ENCODE data around the gene RTN4.
"Not testable (repeated sequence)": the region's sequence is repeated elsewhere in the genome, so short reads cannot be mapped to it uniquely, and the experiment has no call there.

RTN4 gene

GRCh38 chr2:55050100-55050994, at the start of gene RTN4:
Gene RTN4, minus strand, starts transcription at chr2:55050451. Its CDS starts 151 bp downstream, at chr2:55050300.
- peak; percentile 99 for DNase-seq (ENCODE audit: low read depth in 2 of 2)

GRCh38 chr2:55099493-55099877, 49.2 kb upstream of the RTN4 start:
- DNase-seq (ENCODE audit: low read depth in 2 of 2): no peak

GRCh38 chr2:55097461-55098410, 47.5 kb upstream of the RTN4 start:
- DNase-seq (ENCODE audit: low read depth in 2 of 2): no peak

- no peak for DNase-seq (ENCODE audit: low read depth in 2 of 2)
These were observed 46.8 kb upstream of the RTN4 start for GRCh38 chr2:55097082-55097460.

- DNase-seq (ENCODE audit: low read depth in 2 of 2): no peak
These were observed 46.3 kb upstream of the RTN4 start for GRCh38 chr2:55096586-55096985.

GRCh38 chr2:55093381-55093780, 43.1 kb upstream of the RTN4 start:
- no peak for DNase-seq (ENCODE audit: low read depth in 2 of 2)

GRCh38 chr2:55092439-55092838, 42.2 kb upstream of the RTN4 start:
- no peak for DNase-seq (ENCODE audit: low read depth in 2 of 2)

- DNase-seq (ENCODE audit: low read depth in 2 of 2): not testable (repeated sequence)
These were observed 41.4 kb upstream of the RTN4 start for GRCh38 chr2:55091681-55092080.

- DNase-seq (ENCODE audit: low read depth in 2 of 2): no peak
These were observed 40.5 kb upstream of the RTN4 start for GRCh38 chr2:55090702-55091101.

- DNase-seq (ENCODE audit: low read depth in 2 of 2): no peak
These were observed 39.5 kb upstream of the RTN4 start for GRCh38 chr2:55089726-55090125.

- no peak for DNase-seq (ENCODE audit: low read depth in 2 of 2)
These were observed 38.1 kb upstream of the RTN4 start for GRCh38 chr2:55088400-55088799.

GRCh38 chr2:55087936-55088335, 37.7 kb upstream of the RTN4 start:
- no peak for DNase-seq (ENCODE audit: low read depth in 2 of 2)

- DNase-seq (ENCODE audit: low read depth in 2 of 2): no peak
These were observed 37.2 kb upstream of the RTN4 start for GRCh38 chr2:55087501-55087900.

GRCh38 chr2:55085113-55086040, 35.1 kb upstream of the RTN4 start:
- DNase-seq (ENCODE audit: low read depth in 2 of 2): no peak

GRCh38 chr2:55084641-55085040, 34.4 kb upstream of the RTN4 start:
- DNase-seq (ENCODE audit: low read depth in 2 of 2): no peak

GRCh38 chr2:55080204-55080738, 30.0 kb upstream of the RTN4 start:
- DNase-seq (ENCODE audit: low read depth in 2 of 2): no peak

- no peak for DNase-seq (ENCODE audit: low read depth in 2 of 2)
These were observed 28.7 kb upstream of the RTN4 start for GRCh38 chr2:55078956-55079355.

GRCh38 chr2:55076721-55077120, 26.5 kb upstream of the RTN4 start:
- no peak for DNase-seq (ENCODE audit: low read depth in 2 of 2)

- not testable (repeated sequence) for DNase-seq (ENCODE audit: low read depth in 2 of 2)
These were observed 25.8 kb upstream of the RTN4 start for GRCh38 chr2:55076019-55076418.

- no peak for DNase-seq (ENCODE audit: low read depth in 2 of 2)
These were observed 23.0 kb upstream of the RTN4 start for GRCh38 chr2:55073000-55073983.

Measured in stimulated activated CD8-positive, alpha-beta memory T cell treated with anti-CD3 and anti-CD28 coated beads, Interleukin-7, amount 100 ng/mL, for 4 hours (primary cell).